Endodermal cell (in vitro differentiated cells): Measurements from ENCODE around the gene SON. TPM values are rescaled to one million over a fixed set of nuclear protein-coding genes. Genes with fewer than 3 reads are reported as not detected.

Experiments
- DNase-seq: peaks from one replicate; pipeline ENCODE4 v3.0.0-alpha.2; 2017
- H3K27ac ChIP-seq: 2 replicates; pipeline ENCODE4 v1.5.1; 2013; ENCODE audit warnings: mild to moderate bottlenecking, low read depth, low read length, moderate library complexity
- H3K27me3 ChIP-seq: 2 replicates; pipeline ENCODE4 v1.6.1; 2013; ENCODE audit warnings: mild to moderate bottlenecking, low read length, moderate library complexity; ENCODE audit not compliant: insufficient read depth, control insufficient read depth, poor library complexity, severe bottlenecking
- H3K36me3 ChIP-seq: 2 replicates; pipeline ENCODE4 v1.7.0; 2013; ENCODE audit warnings: mild to moderate bottlenecking, low read length, moderate library complexity; ENCODE audit not compliant: control insufficient read depth, insufficient read depth
- H3K4me1 ChIP-seq: one replicate; pipeline ENCODE4 v1.7.0; 2013; ENCODE audit warnings: low read length; ENCODE audit not compliant: control insufficient read depth, insufficient read depth
- H3K4me3 ChIP-seq: 2 replicates; pipeline ENCODE4 v1.5.1; 2013; ENCODE audit warnings: mild to moderate bottlenecking, low read length, moderate library complexity
- H3K9ac ChIP-seq: 2 replicates; pipeline ENCODE4 v1.6.1; 2013; ENCODE audit warnings: mild to moderate bottlenecking, low read length, moderate library complexity; ENCODE audit not compliant: poor library complexity, severe bottlenecking; ENCODE audit errors: extremely low read depth
- H3K9me3 ChIP-seq: 2 replicates; pipeline ENCODE4 v1.6.1; 2013; ENCODE audit warnings: mild to moderate bottlenecking, low read length, moderate library complexity; ENCODE audit not compliant: control insufficient read depth
- H3K27ac Mint-ChIP-seq: 2 replicates; pipeline ENCODE4 v1.8.0; 2020; ENCODE audit warnings: mixed read lengths
- H3K27me3 Mint-ChIP-seq: 2 replicates; pipeline ENCODE4 v1.8.0; 2021; ENCODE audit warnings: mild to moderate bottlenecking, mixed read lengths; ENCODE audit not compliant: insufficient read depth
- H3K36me3 Mint-ChIP-seq: 2 replicates; pipeline ENCODE4 v1.8.0; 2020; ENCODE audit warnings: low read depth, mixed read lengths
- H3K4me1 Mint-ChIP-seq: 2 replicates; pipeline ENCODE4 v1.8.0; 2020; ENCODE audit warnings: mixed read lengths
- H3K4me3 Mint-ChIP-seq: 2 replicates; pipeline ENCODE4 v1.8.0; 2020; ENCODE audit warnings: mild to moderate bottlenecking, moderate library complexity, mixed read lengths
- H3K9me3 Mint-ChIP-seq: 2 replicates; pipeline ENCODE4 v1.8.0; 2020; ENCODE audit warnings: mild to moderate bottlenecking, mixed read lengths
- CTCF ChIP-seq: fragments of 200-600 bp; sonication (generic); conservative IDR thresholded peaks from 2 replicates; pipeline ENCODE4 v1.5.0; 2021; ENCODE audit warnings: antibody characterized with exemption, mild to moderate bottlenecking
- WGBS, 2 experiments: methylation state at CpG; one replicate each; pipeline versions ENCODE4 v1.1.5 to v1.1.7; 2013; ENCODE audit warnings: missing lambda C conversion rate in 2 of 2, mixed read lengths in 1 of 2; ENCODE audit not compliant: insufficient coverage in 1 of 2, insufficient read length in 1 of 2; 5-methylcytosine and 5-hydroxymethylcytosine counted together
- total RNA-seq, 2 donors: library from RNA; stranded (reverse); fragmentation: NEBNext Ultra II Directional in 1 of 2; extraction: Animal tissue kit (Norgen Biotek cat#: 25700) in 1 of 2; gene quantifications; 2 replicates in 1 of 2; 3 replicates in 1 of 2; pipeline ENCODE4 v1.2.1, GENCODE V29; 2021

Gene SON
- total RNA-seq, 2 donors from 2014 or later: 283 to 337 TPM

DNA sequence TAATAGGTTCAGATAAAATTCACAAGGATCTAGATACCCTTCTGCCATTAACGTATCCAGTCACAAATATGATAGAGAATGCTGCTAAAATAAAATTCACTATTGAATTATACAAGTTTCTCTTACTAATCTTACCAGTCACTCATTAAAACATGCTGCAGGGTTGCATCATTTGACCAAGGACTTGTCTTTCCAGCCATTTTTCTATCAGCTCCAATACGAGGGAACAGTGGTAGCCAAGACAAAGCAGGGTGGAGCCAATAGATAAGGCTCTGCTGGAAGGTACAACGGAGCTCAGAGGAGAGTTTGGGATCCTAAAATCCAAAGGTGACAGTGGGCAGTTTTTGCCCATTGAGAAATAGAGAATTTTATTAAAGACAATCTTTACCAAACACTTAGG is 41.6 kb downstream of the SON start:
- no peak for TF ChIP-seq CTCF
- H3K4me3 ChIP-seq: no peak overlapping the region
- DNase-seq: no peak
- Mint-ChIP-seq H3K4me1 (peaks cover 11% of the 10 kb centered on the region), H3K4me3 (no peak overlapping the region), H3K27me3 (no peaks in the 10 kb centered on the region), H3K27ac (no peak overlapping the region), H3K9me3 (no peaks in the 10 kb centered on the region), H3K36me3 (peaks cover 36% of the 10 kb centered on the region)
- peaks cover 60% of the 10 kb centered on the region for H3K36me3 ChIP-seq
- H3K27ac ChIP-seq: no peak overlapping the region
- 92% methylated on average over 3 of the region's 3 CpGs; no CpG with 5 or more reads in 1 of the 2 experiments for WGBS, 2 experiments
- no peak overlapping the region for H3K9ac ChIP-seq
- no peaks in the 10 kb centered on the region for H3K9me3 ChIP-seq
- no peaks in the 10 kb centered on the region for H3K27me3 ChIP-seq
- H3K4me1 ChIP-seq: peaks cover under 1% of the 10 kb centered on the region

GRCh38 chr21:33586927-33587326 is 44.1 kb downstream of the SON start:
- DNase-seq: no peak
- Mint-ChIP-seq H3K9me3 (no peaks in the 10 kb centered on the region), H3K4me1 (peaks cover 11% of the 10 kb centered on the region), H3K27me3 (no peaks in the 10 kb centered on the region), H3K36me3 (peaks cover 26% of the 10 kb centered on the region), H3K27ac (no peak overlapping the region), H3K4me3 (peak overlapping the region; percentile 78)
- TF ChIP-seq CTCF: no peak
- 92 to 94% methylated on average over 2 to 5 of the region's 6 CpGs for WGBS, 2 experiments
- Histone ChIP-seq H3K27me3 (no peaks in the 10 kb centered on the region), H3K9me3 (no peaks in the 10 kb centered on the region), H3K27ac (no peak overlapping the region), H3K9ac (no peak overlapping the region), H3K36me3 (peaks cover 44% of the 10 kb centered on the region), H3K4me3 (peak overlapping the region; percentile 95), H3K4me1 (peaks cover 4% of the 10 kb centered on the region)

- H3K36me3 ChIP-seq: peaks cover 35% of the 10 kb centered on the region
- H3K9me3 ChIP-seq: no peaks in the 10 kb centered on the region
- TF ChIP-seq CTCF: no peak
- Mint-ChIP-seq H3K27ac (peak overlapping the region; percentile 89), H3K9me3 (no peaks in the 10 kb centered on the region), H3K27me3 (no peaks in the 10 kb centered on the region), H3K4me1 (peaks cover 11% of the 10 kb centered on the region), H3K4me3 (peak overlapping the region; percentile 78), H3K36me3 (peaks cover 28% of the 10 kb centered on the region)
- peak overlapping the region; percentile 73 for H3K27ac ChIP-seq
- 2 to 3% methylated on average over 8 to 57 of the region's 57 CpGs for WGBS, 2 experiments
- peaks cover 4% of the 10 kb centered on the region for H3K4me1 ChIP-seq
- no peaks in the 10 kb centered on the region for H3K27me3 ChIP-seq
- H3K9ac ChIP-seq: peak overlapping the region; percentile 81
- peak overlapping the region; percentile 95 for H3K4me3 ChIP-seq
- peak; percentile 76 for DNase-seq
Observed at GRCh38 chr21:33587792-33588484, 45.1 kb downstream of the SON start.
